ENCODE measurements around the gene SEMA3D.

Gene SEMA3D

GRCh38 chr7:85052894-85053293 is 134.0 kb downstream of the SEMA3D start:
- no peak overlapping the region for H3K4me3 ChIP-seq (ENCODE audit: low read depth, low read length)
- CTCF ChIA-PET, result interaction anchor here (0.9 to 5.0 kb wide), 4 partner anchors 10 to 1117 kb away, joined by 3 to 32 read pairs (median 4); partner anchors contain the start of gene SEMA3D
- no peak for TF ChIP-seq CTCF (IDR thresholded peaks at IDR 0.05; ENCODE audit: insufficient read depth, low read length, missing control alignments)
- POLR2A ChIA-PET, result interaction anchor here (0.6 kb wide), 1 partner anchor 1320 kb away, joined by 3 read pairs; no protein-coding TSS in a partner anchor
- no peak for DNase-seq (ENCODE audit: low read depth, low spot score)

GRCh38 chr7:85052056-85052737 is 134.7 kb downstream of the SEMA3D start:
- TF ChIP-seq CTCF (IDR thresholded peaks at IDR 0.05; ENCODE audit: insufficient read depth, low read length, missing control alignments), result no peak
- no peak for DNase-seq (ENCODE audit: low read depth, low spot score)
- ChIA-PET CTCF (interaction anchor here (0.9 to 5.0 kb wide), 4 partner anchors 10 to 1116 kb away, joined by 3 to 32 read pairs (median 4); partner anchors contain the start of gene SEMA3D), POLR2A (interaction anchor here (0.6 kb wide), 1 partner anchor 1319 kb away, joined by 3 read pairs; no protein-coding TSS in a partner anchor)
- H3K4me3 ChIP-seq (ENCODE audit: low read depth, low read length), result no peak overlapping the region

GRCh38 chr7:85046534-85046933 is 140.3 kb downstream of the SEMA3D start:
- ChIA-PET CTCF (no interaction called here), POLR2A (no interaction called here)
- no peak overlapping the region for H3K4me3 ChIP-seq (ENCODE audit: low read depth, low read length)
- no peak for TF ChIP-seq CTCF (IDR thresholded peaks at IDR 0.05; ENCODE audit: insufficient read depth, low read length, missing control alignments)
- no peak for DNase-seq (ENCODE audit: low read depth, low spot score)

GRCh38 chr7:85041605-85042216 is 145.1 kb downstream of the SEMA3D start:
- ChIA-PET POLR2A (no interaction called here), CTCF (interaction anchor here (0.6 to 8.8 kb wide), 51 partner anchors 8 to 1864 kb away, joined by 3 to 83 read pairs (median 5); partner anchors contain the start of gene SEMA3D)
- no peak for DNase-seq (ENCODE audit: low read depth, low spot score)
- TF ChIP-seq CTCF (IDR thresholded peaks at IDR 0.05; ENCODE audit: insufficient read depth, low read length, missing control alignments), result peak; percentile 71
- H3K4me3 ChIP-seq (ENCODE audit: low read depth, low read length), result no peak overlapping the region

- H3K4me3 ChIP-seq (ENCODE audit: low read depth, low read length), result no peak overlapping the region
- DNase-seq (ENCODE audit: low read depth, low spot score), result no peak
- no peak for TF ChIP-seq CTCF (IDR thresholded peaks at IDR 0.05; ENCODE audit: insufficient read depth, low read length, missing control alignments)
- ChIA-PET POLR2A (no interaction called here), CTCF (interaction anchor here (1.0 to 8.8 kb wide), 15 partner anchors 8 to 1103 kb away, joined by 3 to 83 read pairs (median 6); partner anchors contain the start of gene SEMA3D)
Observed at GRCh38 chr7:85039196-85039923, 147.5 kb downstream of the SEMA3D start.
